Body of pancreas (tissue), 4 donors: ENCODE data around the gene APPL2. TPM values are rescaled to one million over a fixed set of nuclear protein-coding genes. Genes with fewer than 3 reads are reported as not detected.
A peak's percentile ranks its signal among the peaks of the same experiment; 100 is the strongest.

Experiments
- ATAC-seq: fragments of 150-250 bp; one replicate; pipeline ENCODE4 v1.9.1; 2016
- DNase-seq, 4 donors: peaks; one replicate each; pipeline ENCODE4 v3.0.0-alpha.2; 2019
- H3K27ac ChIP-seq, 4 donors: fragments of 200-600 bp; sonication (generic); 1 replicate in 3 of 4; 2 replicates in 1 of 4; pipeline versions ENCODE4 v1.5.1 to v1.6.1; 2016 to 2019; ENCODE audit warnings: mild to moderate bottlenecking in 1 of 4, mixed read lengths in 1 of 4, moderate library complexity in 1 of 4
- H3K27me3 ChIP-seq, 2 donors: fragments of 200-600 bp; sonication (generic); one replicate each; pipeline ENCODE4 v1.6.0; 2016; ENCODE audit warnings: mild to moderate bottlenecking in 1 of 2
- H3K36me3 ChIP-seq, 2 donors: fragments of 200-600 bp; sonication (generic); replicated peaks in 1 of 2; 2 replicates each; pipeline ENCODE4 v1.5.1; 2016; ENCODE audit warnings: low read depth in 2 of 2; ENCODE audit not compliant: insufficient read depth in 1 of 2
- H3K4me1 ChIP-seq: fragments of 200-600 bp; sonication (generic); one replicate; pipeline ENCODE4 v1.6.0; 2016
- H3K4me3 ChIP-seq, 2 donors: fragments of 200-600 bp; sonication (generic); 1 replicate in 1 of 2; 2 replicates in 1 of 2; pipeline ENCODE4 v1.5.1; 2016 to 2019
- H3K9me3 ChIP-seq, 3 donors: fragments of 200-600 bp; sonication (generic); 1 replicate in 2 of 3; 2 replicates in 1 of 3; pipeline ENCODE4 v1.5.1; 2016
- CTCF ChIP-seq, 7 experiments: fragments of 450-650 bp in 4 of 7; fragments of 200-600 bp in 3 of 7; sonication (generic) in 3 of 7; IDR thresholded peaks; one replicate each; pipeline ENCODE4 v1.5.1; 2016 to 2019; ENCODE audit warnings: antibody characterized with exemption in 7 of 7
- POLR2A ChIP-seq, 3 donors: fragments of 450-650 bp; IDR thresholded peaks; one replicate each; pipeline ENCODE4 v1.6.1; 2016; ENCODE audit warnings: antibody characterized with exemption in 3 of 3, mild to moderate bottlenecking in 2 of 3
- WGBS, 2 donors: methylation state at CpG; one replicate each; pipeline ENCODE4 v1.1.5; 2017; 5-methylcytosine and 5-hydroxymethylcytosine counted together
- intact Hi-C: fragments of 100-400 bp; cut with DNase I; formaldehyde crosslinking; loops from one replicate; pipeline ENCODE4 v1.15.1; 2023
- total RNA-seq, 2 donors: library from RNA; depleted of rRNA; stranded (reverse); fragments of >200 nt; gene quantifications; one replicate each; pipeline ENCODE4 v1.1.0, GENCODE V29; 2016

The APPL2 gene
- 10 to 100 TPM; 32.4 to 32.6 TPM for total RNA-seq

- ATAC-seq (peak; percentile 98), DNase-seq (peak; percentile 91 to 94 (median 93))
- Histone ChIP-seq H3K9me3 (no peaks in the 10 kb centered on the region), H3K36me3 (no peaks in the 10 kb centered on the region), H3K4me1 (peaks cover 33% of the 10 kb centered on the region), H3K4me3 (peak within 1 kb of the TSS; percentile 81 to 88), H3K27me3 (no peaks in the 10 kb centered on the region), H3K27ac (peak within 1 kb of the TSS; percentile 86 to 91 (median 88))
- WGBS, 2 donors: 0 to 1% methylated on average over 7 to 60 of the region's 80 CpGs
- intact Hi-C loops: no loop called here
- peak; percentile 81 to 86 (median 84) for TF ChIP-seq POLR2A (IDR thresholded peaks at IDR 0.05)
- peak; percentile 14 to 55 (median 31) for TF ChIP-seq CTCF (IDR thresholded peaks at IDR 0.05)
These were observed at the start of gene APPL2 for GRCh38 chr12:105235732-105236476. APPL2 (minus strand) TSS chr12:105236174; CDS start chr12:105236012, 162 bp downstream.

- WGBS, 2 donors: 68 to 88% methylated on average over 1 of the region's 1 CpG
- TF ChIP-seq CTCF (IDR thresholded peaks at IDR 0.05) (no peak), POLR2A (IDR thresholded peaks at IDR 0.05) (no peak)
- intact Hi-C loops: no loop called here
- Histone ChIP-seq H3K9me3 (no peaks in the 10 kb centered on the region), H3K27ac (no peak overlapping the region), H3K4me3 (no peak overlapping the region), H3K4me1 (peaks cover 14% of the 10 kb centered on the region), H3K27me3 (no peaks in the 10 kb centered on the region), H3K36me3 (no peaks in the 10 kb centered on the region)
- no peak for DNase-seq
- ATAC-seq: no peak
These were observed 49.4 kb upstream of the APPL2 start for GRCh38 chr12:105285378-105285777.

GRCh38 chr12:105281694-105282049 is 45.7 kb upstream of the APPL2 start:
- WGBS, 2 donors: 68 to 85% methylated on average over 1 of the region's 1 CpG
- Histone ChIP-seq H3K27ac (peak overlapping the region in 3 of 4 donors; percentile 21 to 67 (median 54)), H3K36me3 (no peaks in the 10 kb centered on the region), H3K4me3 (no peak overlapping the region), H3K9me3 (no peaks in the 10 kb centered on the region), H3K4me1 (peaks cover 29% of the 10 kb centered on the region), H3K27me3 (no peaks in the 10 kb centered on the region)
- intact Hi-C loops: no loop called here
- no peak for TF ChIP-seq POLR2A (IDR thresholded peaks at IDR 0.05)
- no peak for TF ChIP-seq CTCF (IDR thresholded peaks at IDR 0.05)
- DNase-seq: no peak
- ATAC-seq: peak; percentile 30

GRCh38 chr12:105280966-105281693 is 45.2 kb upstream of the APPL2 start:
- H3K4me1 ChIP-seq: peaks cover 29% of the 10 kb centered on the region
- H3K4me3 ChIP-seq: no peak overlapping the region
- H3K27ac ChIP-seq: peak overlapping the region in 3 of 4 donors; percentile 21 to 67 (median 54)
- no peaks in the 10 kb centered on the region for H3K9me3 ChIP-seq
- ATAC-seq (peak; percentile 69), DNase-seq (peak; percentile 17 to 49 (median 42))
- 48 to 60% methylated on average over 6 of the region's 6 CpGs for WGBS, 2 donors
- no peaks in the 10 kb centered on the region for H3K36me3 ChIP-seq
- no peak for TF ChIP-seq CTCF (IDR thresholded peaks at IDR 0.05)
- TF ChIP-seq POLR2A (IDR thresholded peaks at IDR 0.05): no peak
- H3K27me3 ChIP-seq: no peaks in the 10 kb centered on the region
- intact Hi-C loops: no loop called here
